K562 (cell line): ENCODE measurements around the gene IDUA.

Experiments used
- ASH1L ChIP-seq: fragments of 450-650 bp; IDR thresholded peaks from 2 replicates; pipeline ENCODE4 v1.6.1; 2018; ENCODE audit warnings: borderline replicate concordance, mild to moderate bottlenecking, low read depth; ENCODE audit not compliant: partially characterized antibody
- JUND ChIP-seq, 2 experiments: IDR thresholded peaks; 2 replicates in 1 of 2; 3 replicates in 1 of 2; pipeline ENCODE4 v1.6.1; 2011; ENCODE audit warnings: borderline replicate concordance in 2 of 2, low read depth in 2 of 2, low read length in 2 of 2, improper control_type of control experiment in 1 of 2, missing biosample characterization in 1 of 2, missing genetic modification characterization in 1 of 2, missing genetic modification reagents in 1 of 2
- NR3C1 ChIP-seq: sonication (generic); formaldehyde crosslinking; IDR thresholded peaks from 2 replicates; pipeline ENCODE4 v1.8.1; 2022; ENCODE audit warnings: missing genetic modification reagents
- RBFOX2 ChIP-seq: fragments of 200-400 bp; formaldehyde crosslinking; IDR thresholded peaks from 2 replicates; pipeline ENCODE4 v1.6.1; 2017; ENCODE audit warnings: low read depth, mild to moderate bottlenecking, low read length, moderate library complexity
- YY1 ChIP-seq, 3 experiments: IDR thresholded peaks; 2 replicates each; pipeline ENCODE4 v1.6.1; 2011; ENCODE audit warnings: low read length in 2 of 3, mild to moderate bottlenecking in 2 of 3, moderate library complexity in 2 of 3, borderline replicate concordance in 1 of 3, control low read depth in 1 of 3, low read depth in 1 of 3; ENCODE audit not compliant: insufficient read depth in 3 of 3, insufficient replicate concordance in 2 of 3, control insufficient read depth in 1 of 3, insufficient read length in 1 of 3; ENCODE audit errors: extremely low read depth in 1 of 3
- ZFX ChIP-seq: sonication (generic); formaldehyde crosslinking; IDR thresholded peaks from 2 replicates; pipeline ENCODE4 v1.8.0; 2022; ENCODE audit warnings: mild to moderate bottlenecking, missing genetic modification reagents, moderate library complexity
- TF ChIP-seq, protein P1 (sequence below), 2 experiments: fragments of 450-650 bp; IDR thresholded peaks; 2 replicates each; pipeline ENCODE4 v1.6.1; 2016
- TF ChIP-seq, protein P2 (sequence below), 3 experiments: fragments of 200-800 bp in 1 of 3; sonication (Bioruptor generic) in 1 of 3; sonication (generic) in 1 of 3; formaldehyde crosslinking in 1 of 3; IDR thresholded peaks; 2 replicates each; pipeline versions ENCODE4 v1.6.1 to v1.8.0; 2016 to 2022; ENCODE audit warnings: mild to moderate bottlenecking in 2 of 3, missing compliant biosample characterization in 2 of 3, missing genetic modification characterization in 2 of 3, missing genetic modification reagents in 1 of 3
- TF ChIP-seq, protein P3 (sequence below), 3 experiments: IDR thresholded peaks in 2 of 3; conservative IDR thresholded peaks in 1 of 3; 2 replicates each; pipeline ENCODE4 v1.5.1; 2011 to 2012; ENCODE audit warnings: low read length in 3 of 3, mild to moderate bottlenecking in 3 of 3, control low read depth in 2 of 3, improper control_type of control experiment in 1 of 3, inconsistent platforms in 1 of 3, low read depth in 1 of 3, mixed read lengths in 1 of 3, moderate library complexity in 1 of 3; ENCODE audit not compliant: insufficient read depth in 2 of 3
- TF ChIP-seq, protein P4 (sequence below): sonication (generic); formaldehyde crosslinking; IDR thresholded peaks from 2 replicates; pipeline ENCODE4 v1.8.0; 2022; ENCODE audit warnings: missing genetic modification reagents, mild to moderate bottlenecking, borderline replicate concordance

DNA sequence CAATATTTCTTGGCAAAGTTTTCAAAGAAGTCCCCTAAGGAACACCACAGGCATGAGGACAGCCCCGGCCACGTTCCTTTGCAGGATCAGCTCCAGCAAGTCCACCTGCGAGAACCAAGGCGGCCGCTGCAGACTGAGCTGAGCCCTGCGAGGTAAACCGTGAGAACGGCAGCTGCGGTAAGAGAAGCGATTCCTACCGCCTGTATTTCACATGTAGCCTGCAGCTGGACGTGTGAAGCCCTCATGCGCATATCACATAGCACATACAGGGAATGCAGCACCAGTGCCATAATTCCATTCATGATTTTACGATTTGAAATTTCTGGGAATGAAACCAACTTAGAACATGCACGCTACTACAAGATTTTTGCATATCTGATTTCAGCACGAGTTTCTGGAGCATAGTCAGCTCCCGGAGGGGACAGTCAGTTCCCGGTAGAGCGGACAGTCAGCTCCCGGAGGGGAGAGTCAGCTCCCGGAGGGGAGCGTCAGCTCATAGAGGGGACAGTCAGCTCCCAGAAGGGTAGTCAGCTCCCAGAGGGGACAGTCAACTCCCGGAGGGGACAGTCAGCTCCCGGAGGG lies 66.3 kb downstream of the IDUA start:
- TF ChIP-seq ASH1L (no peak), JUND (IDR thresholded peaks at IDR 0.05; ENCODE audit: borderline replicate concordance, low read depth, low read length) (no peak), JUND (tag; IDR thresholded peaks at IDR 0.05; ENCODE audit: borderline replicate concordance, low read depth, low read length) (no peak), YY1 (IDR thresholded peaks at IDR 0.05; ENCODE audit: borderline replicate concordance in 1 of 3, control insufficient read depth in 1 of 3, extremely low read depth in 1 of 3, insufficient read depth in 3 of 3, insufficient read length in 1 of 3, insufficient replicate concordance in 2 of 3, low read depth in 1 of 3, low read length in 2 of 3) (no peak), NR3C1 (CRISPR knock-in tag) (no peak), RBFOX2 (no peak), ZFX (CRISPR knock-in tag) (no peak)
- TF ChIP-seq, protein P1, sequence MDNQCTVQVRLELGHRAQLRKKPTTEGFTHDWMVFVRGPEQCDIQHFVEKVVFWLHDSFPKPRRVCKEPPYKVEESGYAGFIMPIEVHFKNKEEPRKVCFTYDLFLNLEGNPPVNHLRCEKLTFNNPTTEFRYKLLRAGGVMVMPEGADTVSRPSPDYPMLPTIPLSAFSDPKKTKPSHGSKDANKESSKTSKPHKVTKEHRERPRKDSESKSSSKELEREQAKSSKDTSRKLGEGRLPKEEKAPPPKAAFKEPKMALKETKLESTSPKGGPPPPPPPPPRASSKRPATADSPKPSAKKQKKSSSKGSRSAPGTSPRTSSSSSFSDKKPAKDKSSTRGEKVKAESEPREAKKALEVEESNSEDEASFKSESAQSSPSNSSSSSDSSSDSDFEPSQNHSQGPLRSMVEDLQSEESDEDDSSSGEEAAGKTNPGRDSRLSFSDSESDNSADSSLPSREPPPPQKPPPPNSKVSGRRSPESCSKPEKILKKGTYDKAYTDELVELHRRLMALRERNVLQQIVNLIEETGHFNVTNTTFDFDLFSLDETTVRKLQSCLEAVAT (IDR thresholded peaks at IDR 0.05) = no peak
- TF ChIP-seq, protein P2, sequence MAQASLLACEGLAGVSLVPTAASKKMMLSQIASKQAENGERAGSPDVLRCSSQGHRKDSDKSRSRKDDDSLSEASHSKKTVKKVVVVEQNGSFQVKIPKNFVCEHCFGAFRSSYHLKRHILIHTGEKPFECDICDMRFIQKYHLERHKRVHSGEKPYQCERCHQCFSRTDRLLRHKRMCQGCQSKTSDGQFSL (CRISPR knock-in tag; IDR thresholded peaks at IDR 0.05) = no peak
- TF ChIP-seq, protein P2 (tag; IDR thresholded peaks at IDR 0.05) = no peak
- TF ChIP-seq, protein P3, sequence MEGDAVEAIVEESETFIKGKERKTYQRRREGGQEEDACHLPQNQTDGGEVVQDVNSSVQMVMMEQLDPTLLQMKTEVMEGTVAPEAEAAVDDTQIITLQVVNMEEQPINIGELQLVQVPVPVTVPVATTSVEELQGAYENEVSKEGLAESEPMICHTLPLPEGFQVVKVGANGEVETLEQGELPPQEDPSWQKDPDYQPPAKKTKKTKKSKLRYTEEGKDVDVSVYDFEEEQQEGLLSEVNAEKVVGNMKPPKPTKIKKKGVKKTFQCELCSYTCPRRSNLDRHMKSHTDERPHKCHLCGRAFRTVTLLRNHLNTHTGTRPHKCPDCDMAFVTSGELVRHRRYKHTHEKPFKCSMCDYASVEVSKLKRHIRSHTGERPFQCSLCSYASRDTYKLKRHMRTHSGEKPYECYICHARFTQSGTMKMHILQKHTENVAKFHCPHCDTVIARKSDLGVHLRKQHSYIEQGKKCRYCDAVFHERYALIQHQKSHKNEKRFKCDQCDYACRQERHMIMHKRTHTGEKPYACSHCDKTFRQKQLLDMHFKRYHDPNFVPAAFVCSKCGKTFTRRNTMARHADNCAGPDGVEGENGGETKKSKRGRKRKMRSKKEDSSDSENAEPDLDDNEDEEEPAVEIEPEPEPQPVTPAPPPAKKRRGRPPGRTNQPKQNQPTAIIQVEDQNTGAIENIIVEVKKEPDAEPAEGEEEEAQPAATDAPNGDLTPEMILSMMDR (IDR thresholded peaks at IDR 0.05 in 2 of 3, conservative IDR thresholded peaks at IDR 0.05 in 1 of 3; ENCODE audit: insufficient read depth in 2 of 3, low read depth in 1 of 3, low read length in 3 of 3) = no peak
- TF ChIP-seq, protein P4, sequence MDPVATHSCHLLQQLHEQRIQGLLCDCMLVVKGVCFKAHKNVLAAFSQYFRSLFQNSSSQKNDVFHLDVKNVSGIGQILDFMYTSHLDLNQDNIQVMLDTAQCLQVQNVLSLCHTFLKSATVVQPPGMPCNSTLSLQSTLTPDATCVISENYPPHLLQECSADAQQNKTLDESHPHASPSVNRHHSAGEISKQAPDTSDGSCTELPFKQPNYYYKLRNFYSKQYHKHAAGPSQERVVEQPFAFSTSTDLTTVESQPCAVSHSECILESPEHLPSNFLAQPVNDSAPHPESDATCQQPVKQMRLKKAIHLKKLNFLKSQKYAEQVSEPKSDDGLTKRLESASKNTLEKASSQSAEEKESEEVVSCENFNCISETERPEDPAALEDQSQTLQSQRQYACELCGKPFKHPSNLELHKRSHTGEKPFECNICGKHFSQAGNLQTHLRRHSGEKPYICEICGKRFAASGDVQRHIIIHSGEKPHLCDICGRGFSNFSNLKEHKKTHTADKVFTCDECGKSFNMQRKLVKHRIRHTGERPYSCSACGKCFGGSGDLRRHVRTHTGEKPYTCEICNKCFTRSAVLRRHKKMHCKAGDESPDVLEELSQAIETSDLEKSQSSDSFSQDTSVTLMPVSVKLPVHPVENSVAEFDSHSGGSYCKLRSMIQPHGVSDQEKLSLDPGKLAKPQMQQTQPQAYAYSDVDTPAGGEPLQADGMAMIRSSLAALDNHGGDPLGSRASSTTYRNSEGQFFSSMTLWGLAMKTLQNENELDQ = no peak
